HG03575 (cell line): ENCODE results near the gene HAAO.
A peak's percentile ranks its signal among the peaks of the same experiment; 100 is the strongest.

Experiments
- ATAC-seq: cut with Tn5 transposase; IDR thresholded peaks from one replicate; pipeline ENCODE4 v1.9.1; 2021; ENCODE audit not compliant: unreplicated experiment, insufficient number of reproducible peaks, low FRiP score; ENCODE audit errors: extremely low read depth

The HAAO gene

DNA sequence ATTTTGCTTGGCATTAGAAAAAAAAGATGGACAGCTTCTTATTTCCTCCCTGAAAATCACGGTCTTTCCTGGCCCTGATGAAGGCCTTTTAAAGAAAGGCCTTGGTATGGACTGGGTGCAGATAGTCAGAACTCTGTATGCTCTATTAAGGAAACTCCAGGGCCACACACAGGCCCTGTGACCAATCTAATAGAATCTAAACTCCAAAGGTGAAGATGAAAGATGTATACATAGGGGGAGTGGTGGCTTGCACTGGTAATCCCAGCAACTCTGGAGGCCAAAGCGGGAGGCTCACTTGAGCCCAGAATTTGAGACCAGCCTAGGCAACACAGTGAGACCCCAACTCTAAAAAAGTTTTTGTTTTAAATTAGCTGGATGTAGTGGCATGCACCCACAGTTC, 65.7 kb downstream of the HAAO start:
- no peak for ATAC-seq

DNA sequence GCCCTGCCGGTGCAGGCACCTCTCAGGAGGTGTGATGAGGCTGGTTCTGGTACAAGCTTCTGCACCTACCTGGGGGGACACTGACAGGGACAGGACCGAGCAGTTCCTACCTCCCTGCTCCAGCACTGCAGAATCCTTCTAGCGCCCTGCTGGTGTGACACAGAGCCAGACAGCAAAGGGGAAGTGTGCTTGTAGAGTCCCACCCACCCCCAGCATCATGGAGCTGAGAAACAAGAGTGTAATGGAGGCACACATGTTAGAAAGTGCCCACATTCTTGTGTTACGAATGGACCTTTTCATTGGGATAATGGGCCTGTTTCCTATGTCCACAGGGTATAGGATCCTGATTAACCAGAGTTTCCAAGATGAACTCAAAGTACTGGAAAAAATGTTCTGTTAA, 66.7 kb downstream of the HAAO start:
- ATAC-seq = no peak

DNA sequence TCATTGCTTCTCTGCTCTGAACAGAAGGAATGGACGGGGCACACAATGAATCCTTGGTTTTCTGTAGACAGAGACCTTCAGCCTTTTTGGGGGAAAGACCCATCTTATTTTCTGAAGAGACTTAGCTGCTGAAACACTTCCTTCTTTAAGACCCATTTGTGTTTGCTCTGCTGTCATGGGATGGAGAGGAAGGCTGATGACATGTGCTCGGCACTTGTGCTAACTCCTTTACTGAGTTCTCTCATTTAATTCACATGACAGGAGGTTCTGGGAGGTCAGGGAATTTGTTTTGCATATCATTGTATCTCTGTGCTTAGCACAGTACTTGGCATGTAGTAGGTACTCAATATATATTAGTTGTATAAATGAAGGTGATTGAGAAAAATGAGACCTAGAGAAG, 67.5 kb downstream of the HAAO start:
- ATAC-seq = no peak

DNA sequence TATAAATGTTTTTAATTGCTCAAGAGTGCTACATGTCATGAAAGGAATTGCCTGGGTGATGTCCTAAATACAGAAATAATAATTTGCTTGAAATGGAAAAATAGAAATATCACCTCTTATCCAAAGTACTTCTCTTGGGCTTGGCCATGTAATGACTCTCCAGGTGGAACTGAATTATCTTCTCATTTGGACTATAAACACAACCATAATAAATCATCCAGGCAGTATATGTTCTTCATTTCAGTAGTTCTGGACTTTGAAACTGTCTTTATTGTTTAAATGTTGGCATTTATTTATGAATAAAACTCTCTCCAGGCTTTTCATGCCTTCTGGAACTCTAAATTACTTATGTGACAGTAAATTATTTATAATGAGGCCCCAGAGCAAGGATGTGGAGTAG, 68.9 kb downstream of the HAAO start:
- ATAC-seq = no peak

DNA sequence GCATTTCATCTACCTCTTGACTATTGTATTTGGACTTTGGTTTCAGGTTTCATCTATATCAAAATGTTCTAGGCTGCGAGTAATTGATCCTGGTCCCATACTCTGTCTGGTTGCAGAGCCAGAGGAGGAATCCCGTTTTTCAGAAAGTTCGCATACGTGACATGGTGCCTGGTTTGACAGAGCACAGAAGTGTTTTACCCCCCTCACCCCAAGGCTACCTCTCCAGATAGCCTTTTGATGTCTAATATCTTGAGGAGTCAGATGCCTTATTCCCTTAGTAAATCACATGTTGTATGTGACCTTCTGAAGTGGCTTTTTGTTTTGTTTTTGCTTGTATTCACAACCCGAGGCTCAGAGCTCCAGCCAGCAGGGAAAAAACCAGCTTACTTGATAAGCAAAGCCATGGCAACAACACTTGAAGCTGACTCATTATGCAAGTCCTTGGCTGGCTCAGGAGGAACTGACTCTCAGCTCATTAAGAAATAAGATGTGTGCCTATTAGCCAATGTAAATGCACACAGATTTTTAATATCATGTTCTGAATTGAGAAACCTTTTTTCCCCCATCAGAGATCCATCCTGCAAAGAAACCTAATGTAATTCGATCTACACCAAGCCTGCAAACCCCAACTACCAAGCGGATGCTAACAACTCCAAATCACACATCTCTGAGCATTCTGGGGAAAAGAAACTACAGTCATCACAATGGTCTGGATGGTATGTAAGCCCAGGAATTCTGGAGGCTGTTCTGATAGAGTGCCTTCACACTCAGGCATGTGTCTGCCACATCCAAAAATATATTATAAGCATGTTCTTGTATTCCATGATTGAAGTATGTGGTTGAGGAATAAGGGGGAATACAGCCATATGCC, 69.8 kb downstream of the HAAO start:
- peak; percentile 94 for ATAC-seq

DNA sequence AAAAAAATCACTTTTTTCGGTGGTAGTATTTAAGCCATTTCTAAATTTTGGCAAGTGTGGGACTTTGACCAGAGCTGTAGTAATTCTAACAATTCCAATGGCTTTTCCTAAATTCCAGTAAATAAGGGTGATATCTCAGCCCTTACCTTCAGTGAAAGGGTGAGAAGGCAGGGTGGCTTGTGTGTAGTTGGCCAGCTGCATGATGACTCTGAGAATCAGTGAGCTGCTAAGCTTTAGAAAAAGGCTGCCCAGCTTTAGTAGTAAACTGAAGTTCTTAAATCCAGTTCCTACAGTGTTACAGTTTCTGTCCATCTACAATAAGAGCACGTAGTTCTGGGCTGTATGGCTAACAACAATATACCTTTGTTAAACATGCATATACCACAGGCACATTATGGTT, 70.5 kb downstream of the HAAO start:
- no peak for ATAC-seq
